Measurements from ENCODE around the gene DNM3.

DNM3 gene

DNA sequence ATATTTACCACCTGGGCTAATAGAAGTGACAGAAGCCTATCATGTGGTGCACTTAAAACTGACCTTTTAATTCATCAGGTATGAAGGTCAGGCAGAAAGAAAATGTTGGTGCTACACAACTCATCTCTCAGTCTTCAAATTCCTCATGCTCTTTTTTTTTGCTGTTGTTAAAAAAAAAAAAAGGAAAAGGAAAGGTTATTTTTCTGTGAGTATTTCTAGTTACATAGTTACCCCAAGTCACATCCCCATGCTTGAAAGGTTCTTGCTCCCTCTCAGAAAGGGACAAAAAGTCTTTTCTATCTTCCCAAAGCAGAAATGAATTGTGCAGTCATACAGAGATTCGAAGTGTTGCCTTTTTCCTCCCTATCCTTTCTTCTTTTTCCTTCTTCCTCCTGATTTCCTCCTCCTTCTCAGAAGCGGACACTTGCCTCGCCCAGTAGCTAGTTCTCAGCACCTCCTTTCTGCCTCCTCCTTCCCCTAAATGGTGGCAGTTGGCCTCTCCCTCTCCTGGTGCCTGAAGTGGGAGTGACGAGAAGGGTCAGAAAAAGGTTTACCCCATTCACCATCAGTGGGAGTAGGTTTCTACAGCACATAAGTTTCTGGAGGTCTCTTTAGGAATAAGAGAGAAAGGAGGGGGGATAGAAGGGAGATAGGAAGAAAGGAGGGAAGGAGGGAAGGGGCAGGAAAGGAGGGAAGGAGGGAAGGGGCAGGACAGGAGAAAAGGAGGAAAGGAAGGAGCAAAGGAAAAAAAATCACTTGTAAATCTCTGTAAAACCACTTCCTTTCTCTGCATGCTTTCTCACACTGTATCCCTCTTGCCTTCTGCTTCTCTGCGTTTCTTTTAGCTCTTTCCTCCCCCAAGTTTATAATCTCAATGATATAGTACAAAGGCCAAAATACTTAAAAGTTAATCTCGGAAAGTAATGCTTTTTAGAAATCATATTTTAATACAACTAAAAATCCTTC lies 558.7 kb downstream of the DNM3 start:
- no peaks in the 10 kb centered on the region for H3K9me3 ChIP-seq (ENCODE audit: low read length)
- no peak overlapping the region for H3K4me3 ChIP-seq (ENCODE audit: low read depth, low read length, poor library complexity, severe bottlenecking)
- H3K9ac ChIP-seq (ENCODE audit: low read length) = no peak overlapping the region
- H2AFZ ChIP-seq (ENCODE audit: low read length) = no peak overlapping the region
- H3K4me2 ChIP-seq (ENCODE audit: low read length) = no peak overlapping the region
- H3K9me2 ChIP-seq (ENCODE audit: low read depth, low read length) = no peaks in the 10 kb centered on the region
- peaks cover 20% of the 10 kb centered on the region for H3K4me1 ChIP-seq (ENCODE audit: insufficient read depth, low read length, severe bottlenecking)
- no peaks in the 10 kb centered on the region for H4K20me1 ChIP-seq (ENCODE audit: insufficient read depth, low read length)
- H3K79me2 ChIP-seq (ENCODE audit: insufficient read depth, low read length) = no peaks in the 10 kb centered on the region
- no peaks in the 10 kb centered on the region for H3K27me3 ChIP-seq (ENCODE audit: insufficient read depth, low read length)
- no peaks in the 10 kb centered on the region for H3F3A ChIP-seq (ENCODE audit: insufficient read depth, low read length)
- no peak overlapping the region for H3K27ac ChIP-seq (ENCODE audit: low read depth, low read length, poor library complexity, severe bottlenecking)
- TF ChIP-seq, protein P1, sequence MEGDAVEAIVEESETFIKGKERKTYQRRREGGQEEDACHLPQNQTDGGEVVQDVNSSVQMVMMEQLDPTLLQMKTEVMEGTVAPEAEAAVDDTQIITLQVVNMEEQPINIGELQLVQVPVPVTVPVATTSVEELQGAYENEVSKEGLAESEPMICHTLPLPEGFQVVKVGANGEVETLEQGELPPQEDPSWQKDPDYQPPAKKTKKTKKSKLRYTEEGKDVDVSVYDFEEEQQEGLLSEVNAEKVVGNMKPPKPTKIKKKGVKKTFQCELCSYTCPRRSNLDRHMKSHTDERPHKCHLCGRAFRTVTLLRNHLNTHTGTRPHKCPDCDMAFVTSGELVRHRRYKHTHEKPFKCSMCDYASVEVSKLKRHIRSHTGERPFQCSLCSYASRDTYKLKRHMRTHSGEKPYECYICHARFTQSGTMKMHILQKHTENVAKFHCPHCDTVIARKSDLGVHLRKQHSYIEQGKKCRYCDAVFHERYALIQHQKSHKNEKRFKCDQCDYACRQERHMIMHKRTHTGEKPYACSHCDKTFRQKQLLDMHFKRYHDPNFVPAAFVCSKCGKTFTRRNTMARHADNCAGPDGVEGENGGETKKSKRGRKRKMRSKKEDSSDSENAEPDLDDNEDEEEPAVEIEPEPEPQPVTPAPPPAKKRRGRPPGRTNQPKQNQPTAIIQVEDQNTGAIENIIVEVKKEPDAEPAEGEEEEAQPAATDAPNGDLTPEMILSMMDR (IDR thresholded peaks at IDR 0.05; ENCODE audit: low read length) = no peak
- TF ChIP-seq EZH2 (IDR thresholded peaks at IDR 0.05; ENCODE audit: borderline replicate concordance, low read length) = no peak
- no peaks in the 10 kb centered on the region for H3K36me3 ChIP-seq (ENCODE audit: insufficient read depth, low read length)

DNA sequence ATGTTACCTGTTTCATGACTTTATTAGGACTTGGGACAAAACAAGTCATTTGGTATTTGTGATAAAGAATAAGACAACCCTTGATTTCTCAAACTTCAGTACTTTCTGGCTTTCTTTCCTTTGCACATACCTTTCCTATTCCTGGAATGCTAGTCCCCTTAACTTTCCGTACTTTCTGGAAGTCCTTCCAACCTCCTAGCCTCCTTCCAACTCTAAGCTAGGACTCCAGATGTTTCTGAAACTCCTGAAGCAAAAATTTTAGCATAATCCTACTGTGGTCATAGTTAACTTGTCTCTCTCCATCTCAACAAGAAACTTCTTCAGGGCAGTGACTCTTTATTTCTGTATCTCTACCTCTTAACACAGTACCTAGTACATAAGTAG lies 559.4 kb downstream of the DNM3 start:
- Histone ChIP-seq H3K27ac (ENCODE audit: low read depth, low read length, poor library complexity, severe bottlenecking) (no peak overlapping the region), H3K4me2 (ENCODE audit: low read length) (no peak overlapping the region), H4K20me1 (ENCODE audit: insufficient read depth, low read length) (no peaks in the 10 kb centered on the region), H3K4me3 (ENCODE audit: low read depth, low read length, poor library complexity, severe bottlenecking) (no peak overlapping the region), H3K4me1 (ENCODE audit: insufficient read depth, low read length, severe bottlenecking) (peaks cover 20% of the 10 kb centered on the region), H3K9ac (ENCODE audit: low read length) (no peak overlapping the region), H2AFZ (ENCODE audit: low read length) (no peak overlapping the region), H3K9me3 (ENCODE audit: low read length) (no peaks in the 10 kb centered on the region), H3K36me3 (ENCODE audit: insufficient read depth, low read length) (no peaks in the 10 kb centered on the region), H3K27me3 (ENCODE audit: insufficient read depth, low read length) (no peaks in the 10 kb centered on the region), H3K79me2 (ENCODE audit: insufficient read depth, low read length) (no peaks in the 10 kb centered on the region), H3F3A (ENCODE audit: insufficient read depth, low read length) (no peaks in the 10 kb centered on the region), H3K9me2 (ENCODE audit: low read depth, low read length) (no peaks in the 10 kb centered on the region)
- TF ChIP-seq EZH2 (IDR thresholded peaks at IDR 0.05; ENCODE audit: borderline replicate concordance, low read length) = no peak
- TF ChIP-seq, protein P1 (IDR thresholded peaks at IDR 0.05; ENCODE audit: low read length) = no peak

DNA sequence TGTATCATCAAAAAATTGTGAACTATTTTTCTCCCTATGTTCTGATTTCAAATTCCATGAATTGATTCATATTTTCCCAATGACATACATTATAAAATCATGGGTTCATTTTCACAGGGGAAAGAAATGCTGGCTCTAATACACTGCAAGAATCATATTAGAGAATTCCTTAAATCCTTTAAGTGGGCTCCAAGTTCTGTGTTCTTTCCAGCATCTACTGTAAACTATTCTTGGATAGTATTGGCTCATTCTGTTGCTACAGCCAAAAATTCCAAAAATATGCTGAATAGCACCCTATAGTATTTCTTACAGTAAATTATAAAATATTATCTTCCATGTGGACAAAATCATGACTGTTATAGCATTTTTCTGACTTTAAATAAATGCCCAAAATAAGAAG lies 560.2 kb downstream of the DNM3 start:
- H3K36me3 ChIP-seq (ENCODE audit: insufficient read depth, low read length) = no peaks in the 10 kb centered on the region
- no peaks in the 10 kb centered on the region for H4K20me1 ChIP-seq (ENCODE audit: insufficient read depth, low read length)
- no peaks in the 10 kb centered on the region for H3K9me2 ChIP-seq (ENCODE audit: low read depth, low read length)
- no peaks in the 10 kb centered on the region for H3F3A ChIP-seq (ENCODE audit: insufficient read depth, low read length)
- peaks cover 20% of the 10 kb centered on the region for H3K4me1 ChIP-seq (ENCODE audit: insufficient read depth, low read length, severe bottlenecking)
- H2AFZ ChIP-seq (ENCODE audit: low read length) = no peak overlapping the region
- H3K4me3 ChIP-seq (ENCODE audit: low read depth, low read length, poor library complexity, severe bottlenecking) = no peak overlapping the region
- H3K9me3 ChIP-seq (ENCODE audit: low read length) = no peaks in the 10 kb centered on the region
- H3K4me2 ChIP-seq (ENCODE audit: low read length) = no peak overlapping the region
- H3K27me3 ChIP-seq (ENCODE audit: insufficient read depth, low read length) = no peaks in the 10 kb centered on the region
- H3K9ac ChIP-seq (ENCODE audit: low read length) = no peak overlapping the region
- H3K79me2 ChIP-seq (ENCODE audit: insufficient read depth, low read length) = no peaks in the 10 kb centered on the region
- H3K27ac ChIP-seq (ENCODE audit: low read depth, low read length, poor library complexity, severe bottlenecking) = no peak overlapping the region
- no peak for TF ChIP-seq EZH2 (IDR thresholded peaks at IDR 0.05; ENCODE audit: borderline replicate concordance, low read length)
- TF ChIP-seq, protein P1 (IDR thresholded peaks at IDR 0.05; ENCODE audit: low read length) = no peak

All from OCI-LY1 (cell line).